Measurements from ENCODE around the gene RASA3.
A peak's percentile ranks its signal among the peaks of the same experiment; 100 is the strongest.
"Not testable (repeated sequence)": the region's sequence is repeated elsewhere in the genome, so short reads cannot be mapped to it uniquely, and the experiment has no call there.

The RASA3 gene

DNA sequence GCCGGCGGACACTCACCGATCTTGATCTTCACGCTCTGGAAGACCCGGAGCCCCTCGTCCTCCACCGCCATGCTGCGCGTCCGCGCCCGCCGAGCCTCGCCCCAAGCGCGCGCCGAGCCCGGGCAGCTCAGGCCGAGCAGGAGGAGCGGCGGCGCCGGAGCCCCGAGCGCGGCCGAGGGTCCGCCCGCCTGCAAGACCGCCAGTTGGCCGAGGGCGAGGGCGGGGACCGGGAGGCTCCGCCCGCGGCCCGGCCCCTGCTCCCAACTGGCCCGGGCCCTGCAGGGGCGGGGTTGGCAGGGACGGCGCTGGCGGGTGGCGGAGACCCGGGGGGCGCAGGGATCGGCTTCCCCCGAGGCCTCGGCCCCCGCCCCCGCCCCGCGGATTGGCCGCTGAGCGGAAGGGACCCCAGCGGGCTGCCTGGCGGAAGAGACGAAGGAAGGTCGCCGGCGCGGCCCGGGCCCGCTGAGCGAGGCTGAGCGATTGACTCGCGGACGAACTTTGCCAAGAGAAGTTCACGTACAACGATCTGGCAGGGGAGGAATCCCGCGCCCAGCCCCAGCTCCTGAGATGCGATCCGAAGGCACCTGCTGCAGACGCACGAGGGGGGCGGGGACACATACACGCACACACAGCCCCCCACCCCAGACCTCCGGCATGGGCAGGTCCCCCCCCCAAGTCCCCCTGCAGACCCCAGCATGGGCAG, at the start of gene RASA3:
TSS of gene RASA3 (minus strand) at position 205 of the 703 bp plus-strand sequence. CDS start at position 71, 134 bp downstream.
- DNase-seq: peak; percentile 34

DNA sequence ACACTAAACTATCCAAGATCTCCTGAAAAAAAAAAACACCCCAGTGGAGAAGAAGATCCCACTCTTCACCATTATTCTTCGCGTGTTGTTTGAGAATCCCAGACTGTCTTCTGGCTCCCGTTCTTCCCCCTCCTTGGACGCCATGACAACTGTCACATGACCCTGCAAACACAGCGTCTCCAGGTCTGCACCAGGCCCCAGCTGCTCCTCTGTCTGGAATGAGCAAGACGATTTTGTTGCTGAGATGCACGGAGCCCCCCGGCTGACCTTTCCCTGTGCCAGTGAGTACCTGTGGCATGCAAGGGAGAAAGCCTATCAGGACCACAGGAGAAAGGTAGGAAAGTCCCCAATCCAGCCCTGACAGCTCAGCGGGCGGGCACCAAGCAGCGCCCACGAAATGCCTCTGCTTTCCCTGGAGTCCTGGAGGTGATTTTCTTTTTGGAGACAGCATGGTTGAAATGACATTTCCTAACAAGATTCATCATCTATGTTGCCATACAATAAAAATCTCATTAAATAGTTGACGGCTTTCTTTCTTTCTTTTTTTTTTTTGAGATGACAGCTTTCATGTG, 46.8 kb upstream of the RASA3 start, which contains the start of gene CFAP97D2:
TSS of gene CFAP97D2 (plus strand) at position 171 of the 572 bp plus-strand sequence. CDS start at position 245, 74 bp downstream.
- DNase-seq: no peak

DNA sequence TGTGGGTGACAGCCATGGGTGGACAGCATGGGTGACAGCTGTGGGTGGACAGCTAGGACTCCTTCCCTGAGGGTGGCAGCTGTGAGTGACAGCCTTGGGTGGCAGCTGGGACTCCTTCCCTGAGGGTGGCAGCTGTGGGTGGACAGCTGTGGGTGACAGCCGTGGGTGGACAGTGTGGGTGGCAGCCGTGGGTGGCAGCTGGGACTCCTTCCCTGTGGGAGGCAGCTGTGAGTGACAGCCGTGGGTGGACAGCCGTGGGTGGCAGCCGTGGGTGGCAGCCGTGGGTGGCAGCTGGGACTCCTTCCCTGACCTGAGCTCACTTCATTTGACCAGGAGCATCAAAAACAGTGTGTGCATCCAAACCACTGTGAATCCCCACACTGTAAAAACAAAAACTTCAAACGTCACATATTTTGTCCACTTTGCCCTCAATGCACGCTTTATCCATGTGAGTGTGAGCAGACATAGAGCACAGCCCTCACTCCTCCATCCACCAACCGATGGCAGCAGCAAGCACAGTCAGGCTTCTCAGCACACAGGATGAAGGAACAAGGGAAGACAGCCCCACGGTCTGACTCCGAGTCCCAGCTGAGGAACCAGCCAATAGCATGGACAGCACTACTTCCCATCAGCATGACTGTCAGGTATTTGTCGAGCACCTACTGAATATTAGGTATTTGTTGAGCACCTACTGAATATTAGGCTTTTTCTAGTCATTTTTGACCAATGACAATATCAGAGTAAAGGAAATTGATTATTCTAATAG, 45.0 kb upstream of the RASA3 start:
- no peak for DNase-seq

GRCh38 chr13:114176359-114176902, 44.0 kb upstream of the RASA3 start:
- not testable (repeated sequence) for DNase-seq

DNA sequence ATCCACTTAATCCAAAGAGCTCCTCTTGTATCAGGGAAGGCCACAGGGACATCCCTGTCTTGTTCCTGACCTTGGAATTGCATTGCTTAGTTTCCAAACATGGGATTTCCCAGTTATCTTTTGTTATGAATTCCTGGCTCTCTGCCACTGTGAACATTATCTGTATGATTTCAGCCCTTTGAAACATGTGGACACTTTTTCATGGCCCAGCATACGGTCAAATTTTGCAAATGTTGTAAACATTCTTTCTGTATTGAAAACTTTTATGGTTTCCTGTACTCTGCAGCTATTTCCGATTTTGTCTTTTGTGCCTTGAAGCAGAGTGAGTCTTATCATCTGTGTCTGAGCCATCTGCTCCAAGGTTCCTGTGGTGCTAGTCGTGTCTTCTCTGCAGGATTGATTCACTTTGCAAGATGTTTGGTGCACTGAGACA, 42.1 kb upstream of the RASA3 start:
- DNase-seq: no peak

DNA sequence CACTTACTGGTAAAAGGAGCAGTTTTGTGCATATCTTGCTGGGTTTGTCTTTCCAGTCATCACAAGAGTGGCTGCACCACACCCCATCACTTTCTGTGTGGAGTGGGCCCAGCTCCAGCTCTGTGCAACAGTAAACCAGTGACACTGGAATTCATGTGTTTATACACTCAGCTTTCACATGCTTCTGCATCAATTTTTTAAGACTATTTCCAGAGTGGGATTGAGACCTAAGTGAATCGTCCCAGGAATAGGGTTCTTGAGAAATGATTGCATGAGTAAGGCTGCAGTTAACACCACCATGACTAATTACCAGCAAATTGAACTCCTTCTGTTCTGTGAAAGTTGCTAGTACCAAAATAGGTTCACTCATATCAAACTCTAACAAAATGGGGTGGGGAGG, 41.3 kb upstream of the RASA3 start:
- no peak for DNase-seq

- no peak for DNase-seq
These were observed 40.8 kb upstream of the RASA3 start for GRCh38 chr13:114173272-114173671.

DNA sequence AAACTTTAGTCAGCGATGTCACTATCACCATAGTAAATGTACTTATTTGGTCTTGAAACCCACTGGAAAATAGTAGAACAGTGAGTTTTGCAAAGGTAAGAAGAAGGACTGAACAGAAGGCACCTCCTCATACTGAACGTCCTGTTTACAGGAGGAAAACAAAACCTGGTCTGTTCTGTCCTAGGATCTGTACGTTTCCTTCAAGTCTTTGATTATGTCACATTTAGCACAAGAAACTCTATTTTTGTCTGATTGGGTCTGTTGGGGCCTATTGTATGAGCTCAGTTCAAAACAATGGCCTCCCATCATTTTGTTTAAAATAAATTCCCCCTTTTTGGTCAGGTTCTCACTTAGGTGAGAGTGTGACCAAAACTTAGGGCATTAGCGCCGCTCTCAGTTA, 35.5 kb upstream of the RASA3 start:
- no peak for DNase-seq

DNA sequence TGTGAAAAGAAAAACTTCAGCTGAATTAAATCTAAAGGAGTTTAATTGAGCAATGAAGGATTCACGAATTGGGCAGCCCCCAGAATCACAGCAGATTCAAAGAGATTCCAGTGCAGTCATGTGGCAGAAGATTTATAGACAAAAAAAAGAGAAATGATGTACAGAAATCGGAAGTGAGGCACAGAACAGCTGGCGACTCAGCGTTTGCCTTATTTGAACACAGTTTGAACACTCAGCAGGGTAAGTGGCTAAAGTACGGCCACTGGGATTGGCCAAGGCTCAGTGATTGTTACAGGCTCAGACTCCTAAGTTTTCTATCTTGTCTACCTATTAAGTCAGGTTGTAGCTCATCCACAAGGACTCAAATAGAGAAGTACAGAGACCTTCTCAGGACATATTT, 35.0 kb upstream of the RASA3 start:
- no peak for DNase-seq

DNA sequence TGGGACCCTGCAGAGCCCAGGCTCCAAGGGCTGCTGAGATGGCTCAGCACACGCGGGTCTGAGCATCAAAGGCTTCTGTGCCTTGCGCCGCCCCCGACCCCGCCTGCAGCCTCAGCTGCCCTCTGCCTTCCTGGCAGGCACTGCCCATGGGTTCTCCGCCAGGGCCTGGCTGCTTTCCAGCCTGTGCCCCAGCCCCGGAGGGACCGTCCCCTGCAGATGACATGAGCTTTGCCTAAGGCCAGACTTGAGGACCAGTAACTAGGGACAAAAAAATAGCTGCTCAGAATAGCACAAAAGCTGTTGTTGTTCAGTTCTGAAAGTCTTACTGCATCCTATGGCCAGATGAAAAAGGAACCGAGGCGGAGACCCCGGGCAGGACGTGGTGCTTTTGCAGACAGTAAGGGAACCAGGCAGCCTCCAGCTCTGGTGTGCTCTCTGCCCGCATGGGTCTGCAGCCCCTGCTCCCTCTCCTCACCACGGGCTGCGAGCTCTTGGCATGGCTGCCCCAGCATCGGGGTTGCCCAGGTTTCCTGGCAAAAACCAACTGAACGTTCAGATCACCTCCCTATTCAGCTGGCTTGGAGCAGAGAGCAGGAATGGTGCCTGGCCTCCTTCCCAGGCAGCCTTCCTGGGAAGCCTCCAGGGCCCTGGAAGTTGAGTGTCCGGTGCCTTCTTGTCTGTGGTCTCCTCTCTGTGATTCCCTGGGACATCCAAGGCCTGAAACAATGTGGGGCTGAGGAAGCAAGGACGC, 34.1 kb upstream of the RASA3 start:
- DNase-seq: no peak

- DNase-seq: no peak
These were observed 32.4 kb upstream of the RASA3 start for GRCh38 chr13:114164681-114165429.

GRCh38 chr13:114164053-114164452, 31.6 kb upstream of the RASA3 start:
- no peak for DNase-seq

GRCh38 chr13:114162533-114162922, 30.1 kb upstream of the RASA3 start:
- no peak for DNase-seq

DNA sequence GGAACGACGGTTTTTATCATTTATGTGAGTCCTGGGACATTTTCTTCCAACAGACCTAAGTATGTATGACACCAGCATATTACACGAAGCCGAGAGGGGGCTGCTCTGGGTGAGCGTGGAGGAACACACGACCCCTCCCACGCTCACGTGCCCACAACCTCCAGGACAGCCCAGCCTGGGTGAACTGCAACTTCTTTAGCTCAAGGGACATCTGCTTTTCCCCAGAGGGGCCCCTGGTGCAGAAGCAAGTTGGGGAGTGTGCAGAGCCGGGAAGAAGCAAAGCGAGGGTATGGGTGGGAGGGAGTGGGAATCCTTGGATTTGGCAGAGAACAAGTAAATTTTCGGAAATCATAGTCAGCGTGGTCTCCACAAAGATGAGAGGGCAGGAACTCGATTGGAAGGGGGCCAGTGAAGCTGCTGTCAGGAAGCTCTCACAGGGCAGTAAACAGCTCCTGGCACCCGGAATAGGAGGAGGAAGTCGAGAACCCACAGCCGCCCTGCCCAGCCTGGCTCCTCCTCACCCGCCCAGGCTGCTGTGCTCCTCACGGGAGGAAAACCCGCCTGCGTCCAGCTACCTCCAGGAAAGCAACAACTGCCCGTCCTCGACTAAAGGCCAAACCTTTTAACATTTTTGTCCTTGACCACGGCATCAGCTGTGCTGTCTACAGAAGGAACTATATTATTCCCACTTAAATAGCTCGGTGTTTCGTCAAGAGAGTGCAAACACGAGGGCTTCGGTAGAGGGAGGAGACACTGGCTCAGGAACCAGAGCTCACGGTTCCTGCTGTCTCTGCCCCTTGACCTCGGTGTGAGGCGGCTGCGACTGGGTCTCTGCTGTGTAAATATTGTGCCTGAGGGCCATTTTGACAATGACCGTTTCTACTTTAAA, 29.5 kb upstream of the RASA3 start:
- no peak for DNase-seq

- no peak for DNase-seq
These were observed 28.7 kb upstream of the RASA3 start for GRCh38 chr13:114161028-114161556.

GRCh38 chr13:114158869-114159666, 26.6 kb upstream of the RASA3 start:
- not testable (repeated sequence) for DNase-seq

- no peak for DNase-seq
These were observed 25.6 kb upstream of the RASA3 start for GRCh38 chr13:114157869-114158495.

- no peak for DNase-seq
These were observed 23.8 kb upstream of the RASA3 start for GRCh38 chr13:114155926-114156883.
